Measurements from ENCODE around the gene CAMSAP1.

GRCh38 chr9:135924628-135925338, 17.4 kb upstream of the CAMSAP1 start:
- no peak for TF ChIP-seq CTCF (IDR thresholded peaks at IDR 0.05; ENCODE audit: insufficient read depth, low read depth, low read length)
- TF ChIP-seq EZH2 (IDR thresholded peaks at IDR 0.05; ENCODE audit: insufficient read depth, low read length), result no peak
